GM20431 (cell line): Measurements from ENCODE around the gene CPD.
"Not testable (repeated sequence)": the region's sequence is repeated elsewhere in the genome, so short reads cannot be mapped to it uniquely, and the experiment has no call there.

Source experiments
- in situ Hi-C: fragments of 300-500 bp; cut with MseI, MboI; formaldehyde crosslinking; loops from one replicate; pipeline ENCODE4 v1.15.0; 2020; ENCODE audit warnings: low sequenced_read_pairs; ENCODE audit not compliant: unreplicated experiment

CPD gene

GRCh38 chr17:30379903-30380381, 1.2 kb downstream of the CPD start:
- in situ Hi-C loops: no loop called here

GRCh38 chr17:30380643-30381339, 2.1 kb downstream of the CPD start:
- in situ Hi-C loops: no loop called here

GRCh38 chr17:30381340-30381659, 2.6 kb downstream of the CPD start:
- in situ Hi-C loops: no loop called here

GRCh38 chr17:30382345-30382744, 3.6 kb downstream of the CPD start:
- in situ Hi-C loops: no loop called here

- in situ Hi-C loops: no loop called here
These were observed 9.8 kb downstream of the CPD start for GRCh38 chr17:30388321-30389179.

- in situ Hi-C loops: no loop called here
These were observed 11.1 kb downstream of the CPD start for GRCh38 chr17:30389756-30390300.

GRCh38 chr17:30391534-30391933, 12.8 kb downstream of the CPD start:
- in situ Hi-C loops: no loop called here

- in situ Hi-C loops: no loop called here
These were observed 14.8 kb downstream of the CPD start for GRCh38 chr17:30393491-30393890.

- in situ Hi-C loops: no loop called here
These were observed 15.5 kb downstream of the CPD start for GRCh38 chr17:30393911-30394867.

GRCh38 chr17:30395398-30396022, 16.8 kb downstream of the CPD start:
- in situ Hi-C loops: no loop called here

- in situ Hi-C loops: no loop called here
These were observed 17.4 kb downstream of the CPD start for GRCh38 chr17:30396129-30396528.

GRCh38 chr17:30396612-30397011, 17.9 kb downstream of the CPD start:
- in situ Hi-C loops: no loop called here

- in situ Hi-C loops: no loop called here
These were observed 19.8 kb downstream of the CPD start for GRCh38 chr17:30398328-30399041.

- in situ Hi-C loops: no loop called here
These were observed 22.4 kb downstream of the CPD start for GRCh38 chr17:30401097-30401496.

GRCh38 chr17:30405161-30405560, 26.4 kb downstream of the CPD start:
- in situ Hi-C loops: no loop called here

GRCh38 chr17:30410627-30411026, 31.9 kb downstream of the CPD start:
- in situ Hi-C loops: not testable (repeated sequence)

GRCh38 chr17:30412008-30412496, 33.3 kb downstream of the CPD start:
- in situ Hi-C loops: not testable (repeated sequence)

GRCh38 chr17:30413109-30413508, 34.4 kb downstream of the CPD start:
- in situ Hi-C loops: no loop called here

GRCh38 chr17:30414486-30414885, 35.8 kb downstream of the CPD start:
- in situ Hi-C loops: no loop called here
